ENCODE data around the gene FMNL2. TPM values are rescaled to one million over a fixed set of nuclear protein-coding genes. Genes with fewer than 3 reads are reported as not detected.

Gene FMNL2
- total RNA-seq, 1 donor from 2014 or later: 34.3 TPM

DNA sequence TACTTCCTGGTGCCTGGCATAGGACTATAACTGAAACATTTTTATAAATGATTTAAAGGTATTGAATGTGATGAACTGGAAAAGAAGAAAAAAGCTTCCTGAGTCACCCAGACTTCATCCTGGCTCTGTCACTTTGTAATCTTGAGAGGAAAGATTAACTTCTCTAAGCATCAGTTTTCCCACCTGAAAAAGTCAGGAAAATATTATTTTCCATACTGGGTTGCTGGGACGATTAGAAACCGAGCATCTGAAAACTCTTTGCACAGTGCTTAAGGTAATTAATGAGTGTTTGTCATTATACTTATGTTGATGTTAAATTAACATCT, 71.8 kb downstream of the FMNL2 start:
- Histone ChIP-seq H2AFZ (ENCODE audit: low read depth, low read length) (no peak overlapping the region), H4K20me1 (ENCODE audit: insufficient read depth, low read length) (peaks cover 32% of the 10 kb centered on the region), H3K27me3 (ENCODE audit: insufficient read depth, low read length) (no peaks in the 10 kb centered on the region), H3K9ac (ENCODE audit: low read length) (peak overlapping the region; percentile 35), H3K27ac (ENCODE audit: low read depth, low read length) (no peak overlapping the region), H3K4me3 (ENCODE audit: insufficient read depth, low read depth, low read length) (peak overlapping the region; percentile 35), H3K9me3 (ENCODE audit: insufficient read depth, low read depth, low read length) (no peaks in the 10 kb centered on the region), H3K4me2 (ENCODE audit: low read length) (peak overlapping the region; percentile 72), H3K79me2 (ENCODE audit: insufficient read depth, low read length) (peaks cover 88% of the 10 kb centered on the region), H3K4me1 (ENCODE audit: insufficient read depth, low read length) (peaks cover 26% of the 10 kb centered on the region), H3K36me3 (ENCODE audit: insufficient read depth, low read length) (no peaks in the 10 kb centered on the region)
- Mint-ChIP-seq H3K9me3 (ENCODE audit: unreplicated experiment) (no peaks in the 10 kb centered on the region), H3K27me3 (ENCODE audit: low read depth, unreplicated experiment) (no peaks in the 10 kb centered on the region), H3K36me3 (ENCODE audit: low read depth, unreplicated experiment) (no peaks in the 10 kb centered on the region), H3K4me3 (ENCODE audit: unreplicated experiment) (peak overlapping the region; percentile 55), H3K27ac (ENCODE audit: unreplicated experiment) (peak overlapping the region; percentile 84), H3K4me1 (ENCODE audit: low read depth, unreplicated experiment) (peaks cover 72% of the 10 kb centered on the region)
- TF ChIP-seq EZH2 (IDR thresholded peaks at IDR 0.05; ENCODE audit: insufficient read depth, low read length): no peak
- TF ChIP-seq, protein P1, sequence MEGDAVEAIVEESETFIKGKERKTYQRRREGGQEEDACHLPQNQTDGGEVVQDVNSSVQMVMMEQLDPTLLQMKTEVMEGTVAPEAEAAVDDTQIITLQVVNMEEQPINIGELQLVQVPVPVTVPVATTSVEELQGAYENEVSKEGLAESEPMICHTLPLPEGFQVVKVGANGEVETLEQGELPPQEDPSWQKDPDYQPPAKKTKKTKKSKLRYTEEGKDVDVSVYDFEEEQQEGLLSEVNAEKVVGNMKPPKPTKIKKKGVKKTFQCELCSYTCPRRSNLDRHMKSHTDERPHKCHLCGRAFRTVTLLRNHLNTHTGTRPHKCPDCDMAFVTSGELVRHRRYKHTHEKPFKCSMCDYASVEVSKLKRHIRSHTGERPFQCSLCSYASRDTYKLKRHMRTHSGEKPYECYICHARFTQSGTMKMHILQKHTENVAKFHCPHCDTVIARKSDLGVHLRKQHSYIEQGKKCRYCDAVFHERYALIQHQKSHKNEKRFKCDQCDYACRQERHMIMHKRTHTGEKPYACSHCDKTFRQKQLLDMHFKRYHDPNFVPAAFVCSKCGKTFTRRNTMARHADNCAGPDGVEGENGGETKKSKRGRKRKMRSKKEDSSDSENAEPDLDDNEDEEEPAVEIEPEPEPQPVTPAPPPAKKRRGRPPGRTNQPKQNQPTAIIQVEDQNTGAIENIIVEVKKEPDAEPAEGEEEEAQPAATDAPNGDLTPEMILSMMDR (IDR thresholded peaks at IDR 0.05; ENCODE audit: insufficient read depth, low read depth, low read length): no peak
- DNase-seq (ENCODE audit: low read depth): no peak
- FAIRE-seq: no peak

DNA sequence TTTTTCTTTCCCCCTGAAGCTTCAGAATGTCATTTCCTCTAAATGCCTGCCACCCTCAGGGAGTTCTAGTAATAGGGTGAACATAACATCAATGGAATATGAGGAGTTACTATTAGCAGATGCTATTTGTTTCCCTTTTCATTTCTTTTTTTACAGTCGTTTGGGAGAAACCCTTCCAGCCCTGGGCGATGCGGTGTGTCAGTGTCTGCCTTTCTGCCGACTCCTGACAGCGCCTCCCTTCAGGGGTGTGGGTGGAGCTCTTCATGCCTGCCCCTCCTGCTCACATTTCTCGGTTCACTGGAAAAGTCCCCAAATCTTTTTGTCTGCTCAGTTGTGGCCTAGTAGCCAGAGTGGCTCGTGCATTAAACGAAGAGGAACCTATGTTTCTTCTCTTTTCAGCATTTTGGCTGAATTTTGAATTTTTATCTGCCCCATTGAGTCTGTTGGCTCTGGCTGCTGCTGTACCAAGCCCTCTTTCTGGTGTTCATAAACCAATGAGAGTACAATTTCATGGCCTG, 72.3 kb downstream of the FMNL2 start:
- Histone ChIP-seq H4K20me1 (ENCODE audit: insufficient read depth, low read length) (peaks cover 31% of the 10 kb centered on the region), H3K4me3 (ENCODE audit: insufficient read depth, low read depth, low read length) (peak overlapping the region; percentile 35), H3K9me3 (ENCODE audit: insufficient read depth, low read depth, low read length) (no peaks in the 10 kb centered on the region), H3K4me2 (ENCODE audit: low read length) (peak overlapping the region; percentile 72), H3K27ac (ENCODE audit: low read depth, low read length) (no peak overlapping the region), H3K9ac (ENCODE audit: low read length) (peak overlapping the region; percentile 35), H3K27me3 (ENCODE audit: insufficient read depth, low read length) (no peaks in the 10 kb centered on the region), H2AFZ (ENCODE audit: low read depth, low read length) (no peak overlapping the region), H3K79me2 (ENCODE audit: insufficient read depth, low read length) (peaks cover 89% of the 10 kb centered on the region), H3K36me3 (ENCODE audit: insufficient read depth, low read length) (no peaks in the 10 kb centered on the region), H3K4me1 (ENCODE audit: insufficient read depth, low read length) (peaks cover 26% of the 10 kb centered on the region)
- H3K36me3 Mint-ChIP-seq (ENCODE audit: low read depth, unreplicated experiment): no peaks in the 10 kb centered on the region
- H3K27ac Mint-ChIP-seq (ENCODE audit: unreplicated experiment): peak overlapping the region; percentile 84
- H3K4me3 Mint-ChIP-seq (ENCODE audit: unreplicated experiment): peak overlapping the region; percentile 55
- H3K4me1 Mint-ChIP-seq (ENCODE audit: low read depth, unreplicated experiment): peaks cover 69% of the 10 kb centered on the region
- no peak for FAIRE-seq
- H3K9me3 Mint-ChIP-seq (ENCODE audit: unreplicated experiment): no peaks in the 10 kb centered on the region
- TF ChIP-seq EZH2 (IDR thresholded peaks at IDR 0.05; ENCODE audit: insufficient read depth, low read length): no peak
- TF ChIP-seq, protein P1 (IDR thresholded peaks at IDR 0.05; ENCODE audit: insufficient read depth, low read depth, low read length): no peak
- H3K27me3 Mint-ChIP-seq (ENCODE audit: low read depth, unreplicated experiment): no peaks in the 10 kb centered on the region
- DNase-seq (ENCODE audit: low read depth): peak; percentile 42

DNA sequence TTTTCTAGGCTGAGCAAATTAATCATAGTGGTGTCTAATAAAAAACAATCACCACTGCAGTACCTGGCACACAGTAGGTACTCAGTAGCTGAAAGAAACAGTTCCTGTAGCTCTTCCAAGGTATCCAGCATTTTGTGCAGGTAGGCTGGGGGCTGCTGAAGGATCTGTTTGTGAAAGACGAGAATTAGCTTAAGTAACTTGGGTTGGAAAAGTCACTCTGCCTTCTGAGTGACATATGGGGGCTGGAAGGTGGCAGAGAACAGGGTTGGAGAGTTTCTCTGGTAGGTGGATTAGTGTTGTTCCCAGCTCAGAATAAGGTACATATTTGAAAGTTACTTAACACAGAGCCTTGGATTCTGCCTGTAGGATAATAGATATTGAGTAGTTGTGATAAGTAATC, 72.8 kb downstream of the FMNL2 start:
- Histone ChIP-seq H3K4me3 (ENCODE audit: insufficient read depth, low read depth, low read length) (no peak overlapping the region), H3K4me2 (ENCODE audit: low read length) (peak overlapping the region; percentile 72), H3K4me1 (ENCODE audit: insufficient read depth, low read length) (peaks cover 26% of the 10 kb centered on the region), H3K27me3 (ENCODE audit: insufficient read depth, low read length) (no peaks in the 10 kb centered on the region), H3K79me2 (ENCODE audit: insufficient read depth, low read length) (peaks cover 87% of the 10 kb centered on the region), H2AFZ (ENCODE audit: low read depth, low read length) (no peak overlapping the region), H3K27ac (ENCODE audit: low read depth, low read length) (no peak overlapping the region), H3K9me3 (ENCODE audit: insufficient read depth, low read depth, low read length) (no peaks in the 10 kb centered on the region), H3K9ac (ENCODE audit: low read length) (peak overlapping the region; percentile 35), H3K36me3 (ENCODE audit: insufficient read depth, low read length) (no peaks in the 10 kb centered on the region), H4K20me1 (ENCODE audit: insufficient read depth, low read length) (peaks cover 28% of the 10 kb centered on the region)
- Mint-ChIP-seq H3K27ac (ENCODE audit: unreplicated experiment) (peak overlapping the region; percentile 84), H3K4me1 (ENCODE audit: low read depth, unreplicated experiment) (peaks cover 66% of the 10 kb centered on the region), H3K27me3 (ENCODE audit: low read depth, unreplicated experiment) (no peaks in the 10 kb centered on the region), H3K9me3 (ENCODE audit: unreplicated experiment) (no peaks in the 10 kb centered on the region), H3K4me3 (ENCODE audit: unreplicated experiment) (peak overlapping the region; percentile 55), H3K36me3 (ENCODE audit: low read depth, unreplicated experiment) (no peaks in the 10 kb centered on the region)
- FAIRE-seq (no peak), DNase-seq (ENCODE audit: low read depth) (no peak)
- no peak for TF ChIP-seq EZH2 (IDR thresholded peaks at IDR 0.05; ENCODE audit: insufficient read depth, low read length)
- TF ChIP-seq, protein P1 (IDR thresholded peaks at IDR 0.05; ENCODE audit: insufficient read depth, low read depth, low read length): no peak

Data from astrocyte (in vitro differentiated cells and primary cell).